22Rv1 (cell line): ENCODE data around the gene SLC25A25.

Source experiments
- CTCF ChIP-seq: fragments of 450-650 bp; IDR thresholded peaks from 2 replicates; pipeline ENCODE4 v1.5.1; 2017; ENCODE audit warnings: mild to moderate bottlenecking
- ZFX ChIP-seq: fragments of 450-650 bp; IDR thresholded peaks from 2 replicates; pipeline ENCODE4 v1.6.1; 2017; ENCODE audit warnings: antibody characterized with exemption, borderline replicate concordance

- TF ChIP-seq CTCF = no peak
- TF ChIP-seq ZFX = no peak
Measured at GRCh38 chr9:128021098-128021497, 46.9 kb upstream of the SLC25A25 start.
